AG04450 (cell line): ENCODE measurements around the gene THRB. TPM values are rescaled to one million over a fixed set of nuclear protein-coding genes. Genes with fewer than 3 reads are reported as not detected.

Source experiments
- CTCF ChIA-PET: fragments of 300-600, 350-600 bp; formaldehyde crosslinking; extraction: SDS; loops from one replicate; lab custom pipeline; 2022; ENCODE audit warnings: antibody characterized with exemption, inconsistent platforms; lab: Charles Lee
- POLR2A ChIA-PET: fragments of 350-600 bp; formaldehyde crosslinking; extraction: SDS; loops from one replicate; lab custom pipeline; 2021; ENCODE audit warnings: antibody characterized with exemption, inconsistent platforms; lab: Yijun Ruan, JAX
- DNase-seq: peaks from one replicate; pipeline ENCODE4 v3.0.0-alpha.2; 2011; ENCODE audit warnings: low read depth, low spot score
- H3K27ac ChIP-seq: one replicate; pipeline ENCODE4 v1.5.1; 2012; ENCODE audit warnings: low read depth, low read length, control low read depth
- H3K27me3 ChIP-seq: one replicate; pipeline ENCODE4 v1.6.0; 2012; ENCODE audit warnings: low read length; ENCODE audit not compliant: control insufficient read depth, insufficient read depth
- H3K4me3 ChIP-seq: 2 replicates; pipeline ENCODE4 v1.5.1; 2011; ENCODE audit warnings: mild to moderate bottlenecking, low read depth, low read length, control low read depth
- H3K9me3 ChIP-seq: 2 replicates; pipeline ENCODE4 v1.5.1; 2012; ENCODE audit warnings: low read length; ENCODE audit not compliant: control insufficient read depth, insufficient read depth
- CTCF ChIP-seq: IDR thresholded peaks from 2 replicates; pipeline ENCODE4 v1.5.1; 2011; ENCODE audit warnings: low read depth, low read length, control low read depth, inconsistent platforms
- polyA plus RNA-seq: library from polyadenylated mRNA; depleted of rRNA; stranded (reverse); fragments of >200 nt; gene quantifications from 2 replicates; pipeline ENCODE4 v1.2.3, GENCODE V29; 2011

Gene THRB
- polyA plus RNA-seq, 1 experiment: 0.02 TPM

DNA sequence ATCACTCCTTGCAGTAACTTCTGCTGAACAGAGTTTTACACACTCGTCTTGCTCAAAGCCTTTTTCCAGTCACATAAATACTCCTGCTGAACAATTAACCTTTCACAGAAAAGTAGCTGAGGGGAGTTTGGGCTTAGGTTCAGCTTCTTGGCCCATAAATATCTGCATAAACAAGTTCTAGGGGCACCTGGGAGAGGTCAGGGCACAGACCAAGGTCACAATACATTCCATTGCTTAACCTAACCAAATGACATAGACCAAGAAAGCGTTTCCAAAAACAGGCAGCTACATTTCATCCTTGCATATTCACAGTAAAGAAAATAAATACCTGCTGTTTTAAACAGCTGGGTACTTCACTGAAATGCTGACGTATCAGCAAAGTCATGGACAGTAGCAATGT, 101.3 kb downstream of the THRB start:
- CTCF ChIA-PET: no interaction called here
- Histone ChIP-seq H3K4me3 (no peak overlapping the region), H3K27me3 (no peaks in the 10 kb centered on the region), H3K9me3 (no peaks in the 10 kb centered on the region), H3K27ac (no peak overlapping the region)
- no peak for TF ChIP-seq CTCF
- POLR2A ChIA-PET: no interaction called here
- DNase-seq: no peak

DNA sequence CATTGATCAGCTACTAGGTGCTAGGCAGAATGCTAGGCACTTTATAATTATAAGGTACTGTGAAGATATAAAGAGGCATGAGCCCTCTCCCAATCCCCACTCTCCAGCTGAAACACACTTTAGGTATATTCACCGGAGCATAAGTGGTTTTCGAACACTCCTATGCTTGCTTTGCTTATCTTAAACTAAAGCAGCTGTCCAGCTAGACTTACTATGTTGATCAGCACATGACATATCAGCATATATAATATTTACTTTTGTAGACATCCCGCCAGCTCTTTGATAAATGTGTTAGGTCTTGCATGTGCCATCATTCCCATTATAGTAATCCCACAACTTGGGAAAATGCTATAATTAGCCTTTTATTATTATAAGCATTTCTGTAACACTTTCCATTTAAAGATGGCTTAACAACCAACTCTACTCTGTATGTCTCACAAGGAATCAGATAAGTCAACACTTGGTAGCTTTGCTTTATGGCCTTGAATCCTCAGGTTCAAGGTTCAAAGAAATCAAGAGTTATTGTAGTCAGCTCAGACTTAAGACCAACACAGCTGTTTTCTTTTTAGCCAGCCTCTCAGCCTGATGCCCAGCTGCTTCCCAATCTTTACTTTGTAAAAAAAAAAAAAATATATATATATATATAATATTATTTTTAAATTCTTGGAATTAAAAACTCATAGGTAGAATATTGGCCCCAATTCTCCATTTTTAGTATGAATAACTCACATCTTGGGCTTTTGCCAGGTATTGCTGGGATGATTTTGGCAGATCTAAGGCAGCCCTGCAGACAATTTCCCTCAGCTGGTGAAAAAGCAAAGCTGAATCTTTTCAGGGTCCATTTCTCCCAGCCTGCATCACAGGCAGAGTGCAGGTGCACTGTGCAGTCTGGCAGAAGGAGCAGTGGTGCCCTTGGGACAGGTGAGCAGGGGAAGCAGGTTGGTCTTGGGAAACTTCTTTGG, 104.2 kb downstream of the THRB start:
- POLR2A ChIA-PET: no interaction called here

DNA sequence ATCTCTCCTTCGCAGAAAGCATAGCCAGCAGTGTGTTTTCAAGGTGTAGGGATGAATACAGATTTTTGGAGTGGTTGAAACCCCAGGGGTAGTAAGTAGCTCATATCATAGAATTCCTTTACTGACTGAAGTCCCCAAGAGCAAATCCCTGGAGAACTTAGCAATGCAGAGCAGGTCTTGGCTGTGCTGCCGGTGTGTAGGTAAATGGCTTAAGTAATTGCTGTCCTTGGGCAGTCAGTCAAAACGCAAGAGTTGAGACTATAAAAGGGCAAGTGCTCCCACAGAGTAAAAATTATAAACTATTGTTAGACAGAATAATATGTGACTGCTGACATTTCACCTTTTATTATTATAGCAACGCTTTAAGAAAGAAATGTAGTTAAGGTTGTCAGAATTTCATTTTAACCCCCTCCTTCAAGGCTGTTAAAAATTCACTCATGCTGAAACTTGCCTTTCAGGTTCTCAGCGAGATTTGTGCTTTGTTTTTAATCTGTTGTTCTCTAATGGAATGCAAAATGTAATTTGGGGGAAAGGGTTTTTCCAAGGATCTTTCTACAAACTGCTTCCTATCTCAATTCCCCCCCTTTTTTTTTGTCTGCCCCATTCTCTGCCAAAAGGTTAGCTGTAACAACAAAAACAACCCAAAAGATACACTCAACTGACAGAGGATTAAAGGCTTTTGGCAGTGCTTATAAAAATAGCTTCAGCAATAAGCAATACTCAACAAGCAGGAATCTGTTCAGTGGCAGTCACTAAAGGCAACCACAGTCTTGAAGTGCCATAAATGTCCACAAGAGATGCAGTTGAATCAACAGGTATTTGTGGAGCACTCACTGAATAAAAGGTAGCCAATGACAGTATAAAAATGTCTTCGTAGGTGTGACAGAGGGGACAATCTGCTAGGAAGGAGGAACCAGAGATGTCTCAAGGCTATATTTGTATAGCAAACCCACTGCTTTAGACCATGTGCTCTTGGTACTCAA, 105.3 kb downstream of the THRB start:
- ChIA-PET CTCF (no interaction called here), POLR2A (no interaction called here)
- Histone ChIP-seq H3K9me3 (no peaks in the 10 kb centered on the region), H3K4me3 (no peak overlapping the region), H3K27ac (no peak overlapping the region), H3K27me3 (no peaks in the 10 kb centered on the region)
- TF ChIP-seq CTCF: no peak
- no peak for DNase-seq

More for the DNA sequence above, 104.2 kb downstream of the THRB start:
- CTCF ChIA-PET: no interaction called here
- TF ChIP-seq CTCF: no peak
- Histone ChIP-seq H3K27me3 (no peaks in the 10 kb centered on the region), H3K27ac (no peak overlapping the region), H3K4me3 (no peak overlapping the region), H3K9me3 (no peaks in the 10 kb centered on the region)
- DNase-seq: no peak

DNA sequence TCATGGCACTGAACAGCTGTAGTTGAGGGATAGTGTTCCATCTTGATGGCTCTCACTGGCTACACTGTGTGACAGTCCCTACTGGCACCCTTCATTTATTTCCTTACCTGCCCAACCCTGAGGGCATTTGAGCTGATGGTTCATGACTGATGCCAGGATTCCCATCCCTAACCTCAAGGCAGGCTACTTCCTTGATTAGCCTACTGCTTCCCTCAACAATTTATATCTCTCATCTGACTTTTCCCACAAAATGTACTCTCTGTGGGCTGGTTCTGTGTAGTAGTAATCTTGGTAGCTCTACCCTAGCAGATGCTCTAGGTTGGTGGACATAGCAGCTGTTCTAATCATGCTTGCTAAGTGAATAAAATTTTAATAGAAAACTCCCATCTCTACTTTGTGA, 106.0 kb downstream of the THRB start:
- Histone ChIP-seq H3K27me3 (no peaks in the 10 kb centered on the region), H3K4me3 (no peak overlapping the region), H3K27ac (no peak overlapping the region), H3K9me3 (no peaks in the 10 kb centered on the region)
- POLR2A ChIA-PET: no interaction called here
- no peak for TF ChIP-seq CTCF
- DNase-seq: no peak
- CTCF ChIA-PET: no interaction called here
